ENCODE data around the gene SPEF2. TPM values are rescaled to one million over a fixed set of nuclear protein-coding genes. Genes with fewer than 3 reads are reported as not detected.
A peak's percentile ranks its signal among the peaks of the same experiment; 100 is the strongest.

Gene SPEF2
- polyA plus RNA-seq, 3 donors from 2014 or later = 2.2 to 5.1 (median 4.9) TPM

DNA sequence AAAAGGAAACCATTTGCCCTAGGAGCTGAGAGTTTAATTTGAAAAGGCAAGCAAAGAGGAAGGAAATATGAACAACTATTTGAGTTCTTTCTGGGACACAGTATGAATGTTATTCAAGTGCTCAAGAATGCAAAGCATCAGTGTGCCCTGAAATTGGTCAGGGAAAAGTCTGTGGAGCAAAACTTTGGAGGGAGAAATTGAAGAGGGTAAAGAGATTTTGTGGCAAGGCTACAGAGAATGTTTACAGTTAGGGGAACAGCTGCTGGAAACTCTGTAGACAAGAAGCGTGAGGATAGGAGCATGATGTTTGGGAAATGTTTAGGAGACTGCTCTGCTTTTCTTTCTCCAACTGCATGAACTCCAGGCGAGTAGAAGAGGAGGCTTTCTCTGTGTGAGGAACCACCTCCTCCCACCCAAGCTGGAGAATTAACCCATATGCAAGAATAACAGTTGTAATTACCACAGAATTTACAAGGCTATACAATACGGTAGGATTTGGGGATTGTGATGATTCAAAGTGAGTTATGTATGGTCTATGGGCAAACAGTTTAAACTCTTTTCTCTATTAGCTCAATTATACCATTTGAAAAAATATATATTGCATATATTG is 163.6 kb downstream of the SPEF2 start:
- DNase-seq = no peak
- peak overlapping the region in 1 of 6 donors; percentile 70 for H3K27ac Mint-ChIP-seq
- H3K27me3 Mint-ChIP-seq (ENCODE audit: low read depth in 3 of 3) = peaks cover 2 to 4% (median 2%) of the 10 kb centered on the region in 3 donors
- no peaks in the 10 kb centered on the region for H3K36me3 Mint-ChIP-seq
- peaks cover 0 to 1% (median 0%) of the 10 kb centered on the region in 6 donors for H3K9me3 Mint-ChIP-seq
- no peak overlapping the region for H3K4me3 Mint-ChIP-seq
- H3K4me1 Mint-ChIP-seq = peaks cover 8 to 9% of the 10 kb centered on the region in 2 donors

DNA sequence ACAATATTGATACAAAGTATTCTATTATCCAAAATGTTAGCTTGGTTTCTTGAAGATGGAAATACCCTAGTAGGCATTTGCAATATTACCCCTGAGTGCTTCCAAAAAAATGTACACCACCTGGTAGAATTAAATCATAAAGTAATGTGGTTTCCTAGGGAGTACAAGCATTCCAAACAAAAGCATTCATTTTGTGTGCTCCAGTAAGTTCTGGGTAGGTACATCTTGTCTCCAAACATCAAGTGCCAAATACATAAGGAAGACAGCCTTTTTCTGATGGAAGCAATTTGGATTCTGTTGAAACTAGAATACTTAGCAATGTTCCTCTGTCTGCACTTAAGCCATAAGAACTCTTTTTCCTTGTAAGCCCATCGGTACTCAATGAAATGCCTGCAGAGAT is 165.9 kb downstream of the SPEF2 start:
- Mint-ChIP-seq H3K9me3 (peaks cover 0 to 1% (median 0%) of the 10 kb centered on the region in 6 donors), H3K36me3 (no peaks in the 10 kb centered on the region), H3K27me3 (ENCODE audit: low read depth in 3 of 3) (peaks cover 2 to 4% (median 2%) of the 10 kb centered on the region in 3 donors), H3K27ac (no peak overlapping the region), H3K4me3 (no peak overlapping the region), H3K4me1 (peaks cover 9 to 14% of the 10 kb centered on the region in 2 donors)
- DNase-seq = no peak

GRCh38 chr5:35785601-35786085 is 168.0 kb downstream of the SPEF2 start:
- Mint-ChIP-seq H3K27me3 (ENCODE audit: low read depth in 3 of 3) (peaks cover 2 to 4% (median 2%) of the 10 kb centered on the region in 3 donors), H3K27ac (peak overlapping the region in 2 of 6 donors; percentile 20 to 51), H3K9me3 (peaks cover 0 to 1% (median 0%) of the 10 kb centered on the region in 6 donors), H3K4me1 (peaks cover 9 to 14% of the 10 kb centered on the region in 2 donors), H3K36me3 (no peaks in the 10 kb centered on the region), H3K4me3 (no peak overlapping the region)
- DNase-seq = no peak

DNA sequence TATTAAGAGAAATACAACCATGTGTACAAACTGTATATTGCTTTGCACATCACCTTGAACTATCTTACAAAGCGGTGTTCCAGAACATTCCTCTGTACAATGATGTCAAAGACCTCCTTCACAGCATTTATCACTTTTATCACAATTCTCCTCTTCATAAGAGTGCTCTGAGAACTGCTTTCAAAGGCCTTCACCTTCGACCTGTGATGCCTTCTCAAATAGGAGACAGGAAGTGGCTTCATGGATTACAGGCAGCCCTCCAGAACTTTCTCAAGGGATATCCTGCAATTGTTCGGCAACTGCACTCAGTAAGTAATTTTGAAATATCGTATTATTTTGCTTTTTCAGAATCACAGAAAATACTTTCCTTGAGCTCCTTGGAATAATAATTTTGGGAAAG is 171.1 kb downstream of the SPEF2 start:
- Mint-ChIP-seq H3K27ac (no peak overlapping the region), H3K36me3 (no peaks in the 10 kb centered on the region), H3K4me1 (peaks cover 5 to 14% of the 10 kb centered on the region in 2 donors), H3K27me3 (ENCODE audit: low read depth in 3 of 3) (peaks cover 0 to 4% (median 2%) of the 10 kb centered on the region in 3 donors), H3K4me3 (no peak overlapping the region), H3K9me3 (peaks cover 0 to 1% (median 0%) of the 10 kb centered on the region in 6 donors)
- no peak for DNase-seq

DNA sequence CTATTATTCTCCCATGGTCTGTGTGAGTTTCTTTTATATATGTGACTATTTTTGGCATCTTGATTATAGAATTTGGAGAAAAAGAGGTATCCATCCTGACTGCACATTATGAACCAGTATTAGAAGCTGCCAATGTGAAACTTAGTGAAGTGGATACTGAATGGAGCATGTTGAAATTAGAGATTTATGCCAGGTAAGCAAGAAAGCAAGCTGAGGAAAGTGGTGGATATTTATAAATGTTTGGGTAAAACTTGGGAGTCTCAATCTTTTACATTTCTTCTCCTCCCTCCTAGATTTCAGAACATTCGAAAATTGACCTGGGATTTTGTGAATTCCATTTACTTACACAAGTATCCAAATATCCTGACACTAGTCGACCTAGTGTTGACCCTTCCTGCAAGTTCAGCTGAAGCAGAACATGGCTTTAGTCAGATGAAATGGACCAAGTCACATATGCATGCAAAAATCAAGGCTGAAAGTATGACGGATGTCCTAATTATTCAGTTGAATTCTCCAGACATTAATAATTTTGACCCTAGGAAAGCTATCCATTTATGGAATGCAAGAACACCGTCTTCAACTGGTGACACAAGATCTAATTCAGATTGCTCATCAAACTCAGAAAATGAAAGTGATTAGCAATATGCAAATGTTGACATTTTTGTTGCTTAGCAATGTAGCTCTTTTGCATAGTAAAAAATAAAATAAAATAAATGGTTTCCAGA is 172.2 kb downstream of the SPEF2 start:
- peaks cover 0 to 6% of the 10 kb centered on the region in 2 donors for H3K4me1 Mint-ChIP-seq
- no peak for DNase-seq
- no peak overlapping the region for H3K4me3 Mint-ChIP-seq
- no peaks in the 10 kb centered on the region for H3K9me3 Mint-ChIP-seq
- H3K27me3 Mint-ChIP-seq (ENCODE audit: low read depth in 3 of 3) = peaks cover 0 to 2% (median 0%) of the 10 kb centered on the region in 3 donors
- H3K36me3 Mint-ChIP-seq = no peaks in the 10 kb centered on the region
- no peak overlapping the region for H3K27ac Mint-ChIP-seq

DNA sequence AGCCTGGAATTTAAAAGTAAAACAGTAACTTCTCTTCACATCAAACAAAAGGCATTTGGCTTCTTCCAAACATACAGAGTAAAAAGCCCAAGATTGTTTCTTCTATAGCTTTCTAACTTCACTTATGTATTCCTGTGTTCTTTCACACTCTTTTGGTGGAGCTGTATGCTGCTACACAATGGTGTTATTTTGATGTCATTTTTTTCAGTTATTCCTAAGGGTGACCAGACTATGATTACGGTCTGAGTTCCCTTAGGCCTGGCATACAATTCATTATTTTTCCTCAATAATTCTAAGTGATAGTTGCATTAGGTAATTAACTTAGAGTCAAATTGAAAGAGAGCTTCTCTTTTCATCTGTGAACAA is 172.8 kb downstream of the SPEF2 start:
- H3K9me3 Mint-ChIP-seq = no peaks in the 10 kb centered on the region
- H3K4me1 Mint-ChIP-seq = peaks cover 0 to 6% of the 10 kb centered on the region in 2 donors
- H3K27me3 Mint-ChIP-seq (ENCODE audit: low read depth in 3 of 3) = peaks cover 0 to 2% (median 0%) of the 10 kb centered on the region in 3 donors
- no peak for DNase-seq
- no peak overlapping the region for H3K4me3 Mint-ChIP-seq
- H3K27ac Mint-ChIP-seq = no peak overlapping the region
- no peaks in the 10 kb centered on the region for H3K36me3 Mint-ChIP-seq

- no peak for DNase-seq
- H3K27ac Mint-ChIP-seq = peak overlapping the region in 1 of 6 donors; percentile 10
- H3K9me3 Mint-ChIP-seq = no peaks in the 10 kb centered on the region
- peaks cover 0 to 3% (median 0%) of the 10 kb centered on the region in 3 donors for H3K27me3 Mint-ChIP-seq (ENCODE audit: low read depth in 3 of 3)
- H3K4me3 Mint-ChIP-seq = no peak overlapping the region
- peaks cover 8 to 12% of the 10 kb centered on the region in 2 donors for H3K4me1 Mint-ChIP-seq
- no peaks in the 10 kb centered on the region for H3K36me3 Mint-ChIP-seq
These were observed 176.6 kb downstream of the SPEF2 start for GRCh38 chr5:35794328-35794619.

DNA sequence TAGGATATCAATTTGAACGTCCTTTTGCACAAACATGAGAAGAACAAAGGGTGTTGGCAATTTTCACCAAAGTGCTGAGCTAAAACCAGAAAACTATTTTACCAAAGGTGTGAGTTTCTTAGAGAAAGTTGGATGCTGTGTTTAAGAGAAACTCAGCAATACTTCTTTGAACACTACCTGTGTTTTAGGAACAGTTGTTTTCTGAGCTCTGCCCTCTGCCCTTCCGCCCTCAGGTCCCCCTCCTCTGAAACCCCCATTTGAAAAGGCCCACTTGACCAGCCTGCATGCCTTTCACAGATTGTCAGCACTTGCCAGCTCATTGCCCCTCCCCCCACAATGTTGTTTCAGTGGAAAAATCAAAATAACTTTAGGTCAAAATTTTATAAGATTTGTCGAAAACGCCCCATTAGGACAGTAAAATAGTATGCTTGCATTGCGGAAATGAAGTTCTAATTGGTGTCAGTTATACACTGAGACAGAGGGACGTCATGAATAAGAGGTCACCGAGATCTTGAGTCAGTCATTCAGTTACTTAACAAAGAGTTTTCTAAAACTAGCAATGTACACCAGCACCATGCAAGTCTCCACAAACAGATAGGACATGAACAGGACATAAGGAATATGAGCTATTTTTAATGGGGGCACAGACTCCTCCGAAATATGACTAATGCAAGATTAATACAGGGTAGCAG is 177.2 kb downstream of the SPEF2 start:
- peaks cover 0 to 3% (median 0%) of the 10 kb centered on the region in 3 donors for H3K27me3 Mint-ChIP-seq (ENCODE audit: low read depth in 3 of 3)
- H3K4me3 Mint-ChIP-seq = no peak overlapping the region
- no peak overlapping the region for H3K27ac Mint-ChIP-seq
- H3K36me3 Mint-ChIP-seq = no peaks in the 10 kb centered on the region
- no peaks in the 10 kb centered on the region for H3K9me3 Mint-ChIP-seq
- no peak for DNase-seq
- peaks cover 8 to 12% of the 10 kb centered on the region in 2 donors for H3K4me1 Mint-ChIP-seq

DNA sequence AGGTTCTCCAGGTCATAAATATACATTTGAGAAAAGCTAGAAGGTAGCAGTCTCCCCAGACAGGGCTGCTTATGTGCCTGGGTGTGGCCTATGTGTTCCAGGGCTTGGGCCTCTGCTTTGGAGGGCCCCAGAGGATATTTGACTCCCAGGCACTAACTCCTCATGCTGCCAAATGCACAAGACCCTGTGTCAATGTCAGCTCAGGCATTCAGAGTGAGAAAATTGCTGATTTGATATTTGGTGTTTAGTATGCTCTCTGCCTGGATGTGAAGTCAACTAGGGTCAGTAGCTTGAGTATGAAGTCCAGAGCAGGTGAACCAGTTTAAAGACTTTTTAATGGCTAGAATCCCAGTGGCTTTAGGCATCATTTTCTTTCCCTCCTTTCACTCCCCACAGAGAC is 181.5 kb downstream of the SPEF2 start:
- Mint-ChIP-seq H3K27ac (no peak overlapping the region), H3K4me1 (peaks cover 8 to 25% of the 10 kb centered on the region in 2 donors), H3K36me3 (no peaks in the 10 kb centered on the region), H3K4me3 (no peak overlapping the region), H3K27me3 (ENCODE audit: low read depth in 3 of 3) (peaks cover 0 to 3% (median 1%) of the 10 kb centered on the region in 3 donors), H3K9me3 (no peaks in the 10 kb centered on the region)
- DNase-seq = no peak

GRCh38 chr5:35799753-35800152 is 182.1 kb downstream of the SPEF2 start:
- peaks cover 0 to 3% (median 1%) of the 10 kb centered on the region in 3 donors for H3K27me3 Mint-ChIP-seq (ENCODE audit: low read depth in 3 of 3)
- H3K4me1 Mint-ChIP-seq = peaks cover 8 to 25% of the 10 kb centered on the region in 2 donors
- DNase-seq = no peak
- H3K4me3 Mint-ChIP-seq = no peak overlapping the region
- no peaks in the 10 kb centered on the region for H3K36me3 Mint-ChIP-seq
- H3K9me3 Mint-ChIP-seq = no peaks in the 10 kb centered on the region
- no peak overlapping the region for H3K27ac Mint-ChIP-seq

DNA sequence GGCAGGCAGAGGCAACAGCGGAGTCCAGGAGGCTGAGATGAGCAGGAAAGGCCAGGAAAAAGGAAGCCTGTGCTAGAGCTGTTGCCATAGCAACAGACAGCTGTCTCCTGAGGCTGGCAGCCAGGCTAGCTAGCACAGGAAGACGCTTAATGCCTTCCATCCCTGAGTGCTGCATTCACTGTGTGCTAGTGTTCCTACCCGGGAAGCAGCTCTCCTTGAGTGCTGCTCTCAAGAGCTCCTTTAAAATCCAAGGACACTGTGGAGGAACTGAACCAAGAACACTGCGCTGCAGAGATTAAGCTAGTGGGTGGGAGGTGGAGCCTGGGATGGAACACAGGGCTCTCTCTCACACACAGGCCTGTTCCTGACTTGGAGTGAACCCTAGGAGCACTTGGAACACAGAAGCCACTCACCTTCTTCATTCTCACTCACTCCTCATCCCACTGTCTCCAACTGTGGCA is 185.6 kb downstream of the SPEF2 start:
- peaks cover 0 to 4% (median 0%) of the 10 kb centered on the region in 3 donors for H3K36me3 Mint-ChIP-seq
- H3K9me3 Mint-ChIP-seq = no peaks in the 10 kb centered on the region
- H3K27me3 Mint-ChIP-seq (ENCODE audit: low read depth in 3 of 3) = peaks cover 0 to 2% (median 2%) of the 10 kb centered on the region in 3 donors
- peaks cover 0 to 14% of the 10 kb centered on the region in 2 donors for H3K4me1 Mint-ChIP-seq
- H3K27ac Mint-ChIP-seq = peak overlapping the region in 2 of 6 donors; percentile 36 to 42
- DNase-seq = no peak
- H3K4me3 Mint-ChIP-seq = no peak overlapping the region

- Mint-ChIP-seq H3K27me3 (ENCODE audit: low read depth in 3 of 3) (peaks cover 0 to 2% (median 2%) of the 10 kb centered on the region in 3 donors), H3K36me3 (peaks cover 0 to 4% (median 0%) of the 10 kb centered on the region in 3 donors), H3K4me1 (peaks cover 0 to 14% of the 10 kb centered on the region in 2 donors), H3K9me3 (no peaks in the 10 kb centered on the region), H3K27ac (peak overlapping the region in 1 of 6 donors; percentile 7), H3K4me3 (no peak overlapping the region)
- DNase-seq = no peak
These were observed 186.6 kb downstream of the SPEF2 start for GRCh38 chr5:35804201-35804653.

DNA sequence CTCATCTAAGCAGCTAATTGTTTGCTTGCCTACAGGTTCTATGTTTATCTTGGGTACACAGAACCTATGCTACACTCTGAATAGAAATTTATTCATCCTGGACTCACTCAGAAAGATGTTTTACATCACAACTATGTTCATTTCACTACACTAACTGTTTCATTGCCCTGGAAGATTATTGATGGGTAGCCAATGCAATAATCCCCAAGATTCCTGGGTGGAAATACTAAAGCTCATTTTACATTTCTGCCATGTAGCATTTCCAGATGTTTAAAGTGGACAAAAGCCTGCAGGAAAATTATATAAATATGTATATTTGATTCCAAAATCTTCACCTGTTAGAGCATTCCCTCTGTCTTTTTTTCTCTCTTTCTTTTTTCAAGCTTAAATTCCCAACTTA is 187.2 kb downstream of the SPEF2 start:
- H3K9me3 Mint-ChIP-seq = no peaks in the 10 kb centered on the region
- DNase-seq = no peak
- H3K4me3 Mint-ChIP-seq = no peak overlapping the region
- H3K4me1 Mint-ChIP-seq = peaks cover 0 to 14% of the 10 kb centered on the region in 2 donors
- peaks cover 0 to 4% (median 0%) of the 10 kb centered on the region in 3 donors for H3K36me3 Mint-ChIP-seq
- no peak overlapping the region for H3K27ac Mint-ChIP-seq
- peaks cover 0 to 2% (median 2%) of the 10 kb centered on the region in 3 donors for H3K27me3 Mint-ChIP-seq (ENCODE audit: low read depth in 3 of 3)

All from immature natural killer cell (primary cell).